Calu3 (cell line): ENCODE results near the gene ZNF609. TPM values are rescaled to one million over a fixed set of nuclear protein-coding genes. Genes with fewer than 3 reads are reported as not detected.
"Not testable (repeated sequence)": the region's sequence is repeated elsewhere in the genome, so short reads cannot be mapped to it uniquely, and the experiment has no call there.

Experiments
- BruUV-seq: library from RNA; stranded (reverse); fragments of 400-500 nt; replicated peaks from 2 replicates; lab custom pipeline; 2021; lab: Mats Ljungman, UMichigan
- CTCF ChIA-PET: fragments of 300-600 bp; sonication (Branson Sonifier 250); formaldehyde crosslinking; loops from one replicate; lab custom pipeline; 2022; ENCODE audit warnings: antibody characterized with exemption; lab: Charles Lee
- DNase-seq: peaks from one replicate; pipeline ENCODE4 v3.0.0; 2022
- H3K27ac Mint-ChIP-seq: one replicate; pipeline ENCODE4 v1.8.0; 2022; ENCODE audit warnings: mixed read lengths; ENCODE audit not compliant: unreplicated experiment
- H3K27me3 Mint-ChIP-seq: one replicate; pipeline ENCODE4 v1.8.0; 2022; ENCODE audit warnings: mixed read lengths; ENCODE audit not compliant: unreplicated experiment
- H3K36me3 Mint-ChIP-seq: one replicate; pipeline ENCODE4 v1.8.0; 2022; ENCODE audit warnings: mild to moderate bottlenecking, moderate library complexity, mixed read lengths; ENCODE audit not compliant: insufficient read depth, unreplicated experiment
- H3K4me1 Mint-ChIP-seq: one replicate; pipeline ENCODE4 v1.8.0; 2022; ENCODE audit warnings: mild to moderate bottlenecking, low read depth, mixed read lengths; ENCODE audit not compliant: unreplicated experiment
- H3K4me3 Mint-ChIP-seq: one replicate; pipeline ENCODE4 v1.8.0; 2022; ENCODE audit warnings: mild to moderate bottlenecking, low read depth, moderate library complexity, mixed read lengths; ENCODE audit not compliant: unreplicated experiment
- H3K9me3 Mint-ChIP-seq: one replicate; pipeline ENCODE4 v1.8.0; 2022; ENCODE audit warnings: low read depth, mixed read lengths; ENCODE audit not compliant: unreplicated experiment
- intact Hi-C: fragments of 100-400 bp; cut with micrococcal nuclease; formaldehyde crosslinking; loops from one replicate; pipeline ENCODE4 v1.10.0; 2022; ENCODE audit not compliant: unreplicated experiment
- total RNA-seq: library from RNA; stranded (reverse); gene quantifications from 2 replicates; pipeline ENCODE4 v1.2.3, GENCODE V29; 2022
- TF ChIP-seq, protein P1 (sequence below): fragments of 200-600 bp; IDR thresholded peaks from one replicate; pipeline ENCODE4 v1.8.0; 2022; ENCODE audit warnings: antibody characterized with exemption; ENCODE audit not compliant: unreplicated experiment

The ZNF609 gene
- total RNA-seq, 1 experiment from 2014 or later: 50.6 TPM

DNA sequence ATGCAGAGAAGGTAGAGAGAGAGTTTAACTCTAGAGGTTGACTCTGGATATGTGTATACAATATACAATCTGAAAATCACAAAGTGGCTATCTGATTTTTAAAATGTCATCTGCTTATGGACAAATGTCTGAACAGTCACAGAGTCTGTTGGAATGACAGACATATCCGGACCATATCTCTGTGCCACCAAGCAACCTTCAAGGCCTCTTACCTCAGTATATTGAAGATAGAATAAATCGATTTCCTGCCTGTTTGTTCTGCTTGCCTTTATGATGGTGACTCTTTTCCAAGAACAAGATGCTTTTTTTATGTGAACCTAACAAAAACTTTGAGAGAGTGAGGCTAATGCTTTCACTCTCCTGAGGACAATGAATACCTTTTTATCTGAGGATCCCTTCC is 163.9 kb downstream of the ZNF609 start:
- Mint-ChIP-seq H3K9me3 (no peaks in the 10 kb centered on the region), H3K27me3 (no peaks in the 10 kb centered on the region), H3K4me1 (peaks cover 19% of the 10 kb centered on the region), H3K27ac (no peak overlapping the region), H3K36me3 (peaks cover 15% of the 10 kb centered on the region), H3K4me3 (no peak overlapping the region)
- no peak for DNase-seq
- intact Hi-C loops: no loop called here
- TF ChIP-seq, protein P1, sequence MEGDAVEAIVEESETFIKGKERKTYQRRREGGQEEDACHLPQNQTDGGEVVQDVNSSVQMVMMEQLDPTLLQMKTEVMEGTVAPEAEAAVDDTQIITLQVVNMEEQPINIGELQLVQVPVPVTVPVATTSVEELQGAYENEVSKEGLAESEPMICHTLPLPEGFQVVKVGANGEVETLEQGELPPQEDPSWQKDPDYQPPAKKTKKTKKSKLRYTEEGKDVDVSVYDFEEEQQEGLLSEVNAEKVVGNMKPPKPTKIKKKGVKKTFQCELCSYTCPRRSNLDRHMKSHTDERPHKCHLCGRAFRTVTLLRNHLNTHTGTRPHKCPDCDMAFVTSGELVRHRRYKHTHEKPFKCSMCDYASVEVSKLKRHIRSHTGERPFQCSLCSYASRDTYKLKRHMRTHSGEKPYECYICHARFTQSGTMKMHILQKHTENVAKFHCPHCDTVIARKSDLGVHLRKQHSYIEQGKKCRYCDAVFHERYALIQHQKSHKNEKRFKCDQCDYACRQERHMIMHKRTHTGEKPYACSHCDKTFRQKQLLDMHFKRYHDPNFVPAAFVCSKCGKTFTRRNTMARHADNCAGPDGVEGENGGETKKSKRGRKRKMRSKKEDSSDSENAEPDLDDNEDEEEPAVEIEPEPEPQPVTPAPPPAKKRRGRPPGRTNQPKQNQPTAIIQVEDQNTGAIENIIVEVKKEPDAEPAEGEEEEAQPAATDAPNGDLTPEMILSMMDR: no peak
- CTCF ChIA-PET: no interaction called here
- TSS peak; percentile 13 for BruUV-seq

DNA sequence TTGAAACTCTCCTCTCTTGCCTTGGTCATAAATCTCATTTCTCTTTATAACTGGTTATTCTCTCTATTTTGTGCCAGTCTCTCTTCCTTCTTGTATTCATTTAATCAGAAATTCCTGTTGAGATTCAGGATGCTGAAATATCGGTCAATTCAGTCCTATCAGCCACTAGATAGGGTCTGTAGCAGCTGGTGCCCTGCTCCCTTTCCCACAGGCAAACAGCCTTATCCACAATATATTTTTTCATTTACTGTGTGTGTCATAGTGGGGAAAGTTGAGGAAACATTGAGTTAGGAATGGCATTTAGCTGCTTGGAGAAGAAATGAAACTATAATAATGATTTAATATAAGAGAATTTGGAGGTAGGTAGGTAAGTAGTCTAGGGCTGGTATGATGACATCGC is 168.7 kb downstream of the ZNF609 start:
- Mint-ChIP-seq H3K27me3 (no peaks in the 10 kb centered on the region), H3K9me3 (no peaks in the 10 kb centered on the region), H3K4me1 (peaks cover 2% of the 10 kb centered on the region), H3K36me3 (peaks cover 34% of the 10 kb centered on the region), H3K27ac (no peak overlapping the region), H3K4me3 (no peak overlapping the region)
- intact Hi-C loops: no loop called here
- DNase-seq: no peak
- BruUV-seq: no TSS peak
- TF ChIP-seq, protein P1: no peak
- CTCF ChIA-PET: interaction anchor here (0.5 kb wide), 1 partner anchor 37 kb away, joined by 4 read pairs; no protein-coding TSS in a partner anchor

DNA sequence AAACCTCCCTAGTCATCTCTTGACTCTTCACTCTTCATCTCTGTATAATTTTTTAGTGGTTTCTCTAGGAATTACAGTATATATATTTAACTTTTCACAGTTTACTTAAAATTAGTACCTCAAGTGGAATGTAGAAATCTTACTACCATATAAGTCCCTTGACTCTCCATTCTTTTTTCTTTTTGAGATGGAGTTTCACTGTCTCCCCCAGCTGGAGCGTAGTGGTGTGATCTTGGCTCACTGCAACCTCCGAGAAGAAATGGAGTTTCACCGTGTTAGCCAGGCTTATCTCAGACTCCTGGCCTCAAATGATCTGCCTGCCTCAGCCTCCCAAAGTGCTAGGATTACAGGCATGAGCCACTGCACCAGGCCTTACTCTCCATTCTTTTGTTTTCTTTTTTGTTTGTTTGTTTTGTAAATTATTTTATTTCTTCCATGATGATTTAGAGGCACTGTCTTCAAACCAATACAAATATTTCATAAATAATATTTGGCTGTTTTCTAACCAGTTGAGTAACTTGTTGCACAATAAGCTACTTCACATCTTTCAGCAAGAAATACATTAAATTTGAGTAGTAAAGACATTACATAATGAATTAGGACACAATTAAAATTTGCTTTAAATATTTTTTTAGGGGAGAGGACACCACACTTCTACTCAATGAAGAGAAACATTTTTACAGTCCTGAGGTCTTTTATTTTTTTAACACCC is 170.2 kb downstream of the ZNF609 start:
- H3K27ac Mint-ChIP-seq: no peak overlapping the region
- BruUV-seq: no TSS peak
- peaks cover 17% of the 10 kb centered on the region for H3K4me1 Mint-ChIP-seq
- no peak for DNase-seq
- intact Hi-C loops: no loop called here
- TF ChIP-seq, protein P1: no peak
- peaks cover 32% of the 10 kb centered on the region for H3K36me3 Mint-ChIP-seq
- H3K27me3 Mint-ChIP-seq: no peaks in the 10 kb centered on the region
- H3K4me3 Mint-ChIP-seq: no peak overlapping the region
- H3K9me3 Mint-ChIP-seq: no peaks in the 10 kb centered on the region
- CTCF ChIA-PET: no interaction called here

DNA sequence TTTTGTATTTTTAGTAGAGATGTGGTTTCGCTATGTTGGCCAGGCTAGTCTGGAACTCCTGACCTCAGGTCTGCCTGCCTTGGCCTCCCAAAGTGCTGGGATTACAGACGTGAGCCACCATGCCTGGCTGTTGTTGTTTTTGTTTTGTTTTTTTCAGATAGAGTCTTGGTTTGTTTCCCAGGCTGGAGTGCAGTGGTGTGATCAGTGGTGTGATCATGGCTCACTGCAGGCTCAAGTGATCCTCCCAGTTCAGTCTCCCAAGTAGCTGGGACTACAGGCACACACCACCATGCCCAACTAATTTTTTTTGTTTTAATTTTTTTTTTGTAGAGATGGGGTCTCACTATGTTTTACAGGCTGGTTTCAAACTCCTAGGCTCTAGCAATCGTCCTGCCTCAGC is 172.3 kb downstream of the ZNF609 start:
- CTCF ChIA-PET: interaction anchor here (0.6 kb wide), 1 partner anchor 30 kb away, joined by 3 read pairs; no protein-coding TSS in a partner anchor
- H3K27me3 Mint-ChIP-seq, DNase-seq, H3K27ac Mint-ChIP-seq, H3K9me3 Mint-ChIP-seq, BruUV-seq, intact Hi-C loops, H3K4me3 Mint-ChIP-seq: not testable (repeated sequence)
- peaks cover 35% of the 10 kb centered on the region for H3K4me1 Mint-ChIP-seq
- H3K36me3 Mint-ChIP-seq: peaks cover 27% of the 10 kb centered on the region

DNA sequence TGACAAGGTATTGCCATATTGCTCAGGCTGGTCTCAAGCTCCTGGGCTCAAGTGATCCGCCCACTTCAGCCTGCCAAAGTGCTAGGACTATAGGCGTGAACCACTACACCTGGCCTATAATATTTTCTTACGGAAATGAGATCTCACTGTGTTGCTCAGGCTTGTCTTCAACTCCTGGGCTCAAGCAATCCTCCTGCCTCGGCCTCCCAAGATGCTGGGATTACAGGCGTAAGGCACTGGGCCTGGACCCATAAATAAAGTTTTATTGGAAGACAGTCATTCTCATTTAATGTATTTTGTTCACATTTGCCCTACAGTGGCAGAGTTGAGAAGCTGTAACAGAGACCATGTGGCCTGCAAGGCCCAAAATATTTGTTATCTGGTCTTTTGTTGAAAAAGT is 173.0 kb downstream of the ZNF609 start:
- intact Hi-C loops: no loop called here

More for the DNA sequence above, 173.0 kb downstream of the ZNF609 start:
- CTCF ChIA-PET: interaction anchor here (0.6 kb wide), 1 partner anchor 31 kb away, joined by 3 read pairs; no protein-coding TSS in a partner anchor
- TF ChIP-seq, protein P1: no peak
- BruUV-seq: no TSS peak
- Mint-ChIP-seq H3K27me3 (no peaks in the 10 kb centered on the region), H3K4me3 (no peak overlapping the region), H3K27ac (no peak overlapping the region), H3K4me1 (peaks cover 35% of the 10 kb centered on the region), H3K36me3 (peaks cover 27% of the 10 kb centered on the region), H3K9me3 (peaks cover 5% of the 10 kb centered on the region)
- DNase-seq: no peak
